Measurements from ENCODE around the gene PRICKLE2.

DNA sequence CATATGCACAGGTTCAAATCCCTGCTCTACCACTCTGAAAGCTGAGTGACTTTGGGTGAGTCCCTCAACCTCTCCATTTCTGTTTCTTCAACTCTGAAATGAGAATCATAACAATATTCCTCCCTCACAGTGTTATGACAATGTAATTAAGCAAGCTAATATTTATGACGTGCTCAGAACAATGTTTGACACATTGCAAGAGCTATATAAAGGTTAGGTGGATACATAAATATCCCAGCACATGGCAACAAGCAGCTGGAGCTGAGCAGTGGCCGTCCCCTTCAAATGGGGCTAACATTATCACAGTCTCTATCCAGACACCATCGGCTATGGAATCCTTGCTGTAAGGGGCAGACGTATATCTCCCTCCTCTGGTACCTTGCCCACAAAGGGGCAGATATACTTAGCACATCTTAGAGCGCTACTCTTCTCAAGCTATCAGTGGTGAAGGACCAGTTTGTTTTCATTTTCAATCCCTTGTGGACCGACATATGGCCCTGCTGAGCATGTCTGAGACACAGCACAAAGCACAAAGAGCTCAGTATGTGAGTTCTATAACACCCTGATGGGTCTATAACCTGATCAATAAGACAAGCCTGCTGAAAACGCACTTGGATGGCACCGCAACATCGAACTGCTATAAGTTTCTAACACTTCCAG is 80.9 kb downstream of the PRICKLE2 start:
- TF ChIP-seq, protein P1, sequence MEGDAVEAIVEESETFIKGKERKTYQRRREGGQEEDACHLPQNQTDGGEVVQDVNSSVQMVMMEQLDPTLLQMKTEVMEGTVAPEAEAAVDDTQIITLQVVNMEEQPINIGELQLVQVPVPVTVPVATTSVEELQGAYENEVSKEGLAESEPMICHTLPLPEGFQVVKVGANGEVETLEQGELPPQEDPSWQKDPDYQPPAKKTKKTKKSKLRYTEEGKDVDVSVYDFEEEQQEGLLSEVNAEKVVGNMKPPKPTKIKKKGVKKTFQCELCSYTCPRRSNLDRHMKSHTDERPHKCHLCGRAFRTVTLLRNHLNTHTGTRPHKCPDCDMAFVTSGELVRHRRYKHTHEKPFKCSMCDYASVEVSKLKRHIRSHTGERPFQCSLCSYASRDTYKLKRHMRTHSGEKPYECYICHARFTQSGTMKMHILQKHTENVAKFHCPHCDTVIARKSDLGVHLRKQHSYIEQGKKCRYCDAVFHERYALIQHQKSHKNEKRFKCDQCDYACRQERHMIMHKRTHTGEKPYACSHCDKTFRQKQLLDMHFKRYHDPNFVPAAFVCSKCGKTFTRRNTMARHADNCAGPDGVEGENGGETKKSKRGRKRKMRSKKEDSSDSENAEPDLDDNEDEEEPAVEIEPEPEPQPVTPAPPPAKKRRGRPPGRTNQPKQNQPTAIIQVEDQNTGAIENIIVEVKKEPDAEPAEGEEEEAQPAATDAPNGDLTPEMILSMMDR (IDR thresholded peaks at IDR 0.05; ENCODE audit: low read depth, low read length, poor library complexity, severe bottlenecking), result no peak
- no peak for TF ChIP-seq EZH2phosphoT487 (IDR thresholded peaks at IDR 0.05; ENCODE audit: borderline replicate concordance, low read length)

Measured in DOHH2 (cell line).